ENCODE data around the gene RHCG. TPM values are rescaled to one million over a fixed set of nuclear protein-coding genes. Genes with fewer than 3 reads are reported as not detected.

RHCG gene
- total and polyA plus RNA-seq, 4 donors = 0.08 to 0.19 (median 0.15) TPM

GRCh38 chr15:89515477-89515876, 19.1 kb upstream of the RHCG start:
- Histone ChIP-seq H3K36me3 (ENCODE audit: control insufficient read depth in 4 of 4, insufficient read depth in 3 of 4, low read depth in 1 of 4, low read length in 3 of 4) (no peaks in the 10 kb centered on the region), H3K9ac (ENCODE audit: low read depth in 1 of 2, low read length in 2 of 2) (no peak overlapping the region), H3K9me3 (ENCODE audit: control insufficient read depth in 4 of 4, low read length in 3 of 4) (no peaks in the 10 kb centered on the region), H3K4me3 (ENCODE audit: low read depth in 1 of 3, low read length in 3 of 3) (no peak overlapping the region), H3K4me1 (ENCODE audit: control insufficient read depth in 4 of 4, insufficient read depth in 4 of 4, low read length in 3 of 4) (no peaks in the 10 kb centered on the region), H3K27me3 (ENCODE audit: control insufficient read depth in 4 of 4, insufficient read depth in 4 of 4, low read length in 3 of 4) (peaks cover 0 to 2% (median 0%) of the 10 kb centered on the region in 4 donors), H3K27ac (ENCODE audit: low read depth in 1 of 2, low read length in 2 of 2) (no peak overlapping the region)
- no peak for DNase-seq (ENCODE audit: low spot score)
- no peak for TF ChIP-seq RAD21 (IDR thresholded peaks at IDR 0.05)
- TF ChIP-seq HNF4G (IDR thresholded peaks at IDR 0.05) = no peak
- no peak for TF ChIP-seq CTCF (IDR thresholded peaks at IDR 0.05; ENCODE audit: low read depth, low read length, missing input control)
- no peak for TF ChIP-seq HNF4A (conservative IDR thresholded peaks at IDR 0.05)
- TF ChIP-seq SP1 (IDR thresholded peaks at IDR 0.05) = no peak
- TF ChIP-seq GABPA (IDR thresholded peaks at IDR 0.05 in 1 of 2, conservative IDR thresholded peaks at IDR 0.05 in 1 of 2) = no peak
- no peak for TF ChIP-seq JUND (IDR thresholded peaks at IDR 0.05)
- no peak for TF ChIP-seq ZBTB33 (IDR thresholded peaks at IDR 0.05)
- TF ChIP-seq FOXA1 (IDR thresholded peaks at IDR 0.05) = no peak
- no peak for TF ChIP-seq YY1 (IDR thresholded peaks at IDR 0.05)
- TF ChIP-seq NR2F2 (IDR thresholded peaks at IDR 0.05) = no peak
- TF ChIP-seq FOXA2 (IDR thresholded peaks at IDR 0.05) = no peak
- TF ChIP-seq TAF1 (conservative IDR thresholded peaks at IDR 0.05) = no peak
- no peak for TF ChIP-seq MAX (IDR thresholded peaks at IDR 0.05)
- TF ChIP-seq ATF3 (IDR thresholded peaks at IDR 0.05) = no peak
- no peak for TF ChIP-seq REST (IDR thresholded peaks at IDR 0.05)
- 84% methylated on average over 4 of the region's 4 CpGs for WGBS
